Neutrophil (primary cell): Measurements from ENCODE around the gene FAM222B.

ENCODE experiments used
- H3K27ac ChIP-seq: fragments of 200-600 bp; sonication (generic); 2 replicates; pipeline ENCODE4 v1.5.1; 2016; ENCODE audit warnings: mild to moderate bottlenecking, moderate library complexity
- H3K27me3 ChIP-seq: fragments of 200-600 bp; sonication (generic); 2 replicates; pipeline ENCODE4 v1.6.0; 2016; ENCODE audit warnings: mild to moderate bottlenecking
- H3K36me3 ChIP-seq: fragments of 200-600 bp; sonication (generic); 2 replicates; pipeline ENCODE4 v1.5.1; 2017
- H3K4me1 ChIP-seq, 2 experiments: fragments of 200-600 bp in 1 of 2; sonication (generic) in 1 of 2; 1 replicate in 1 of 2; 2 replicates in 1 of 2; pipeline versions ENCODE4 v1.5.1 to v1.6.1; 2013 to 2016; ENCODE audit warnings: low read depth in 1 of 2, low read length in 1 of 2, mild to moderate bottlenecking in 1 of 2, moderate library complexity in 1 of 2; ENCODE audit not compliant: control insufficient read depth in 1 of 2, insufficient read depth in 1 of 2
- H3K4me3 ChIP-seq, 2 experiments: fragments of 200-600 bp in 1 of 2; sonication (generic) in 1 of 2; 1 replicate in 1 of 2; 2 replicates in 1 of 2; pipeline ENCODE4 v1.5.1; 2013 to 2016; ENCODE audit warnings: low read depth in 1 of 2, low read length in 1 of 2, mild to moderate bottlenecking in 1 of 2, moderate library complexity in 1 of 2
- H3K9me3 ChIP-seq: fragments of 200-600 bp; sonication (generic); 2 replicates; pipeline ENCODE4 v1.5.1; 2016
- TF ChIP-seq, protein P1 (sequence below): fragments of 200-600 bp; sonication (generic); IDR thresholded peaks from 2 replicates; pipeline ENCODE4 v1.5.1; 2016; ENCODE audit warnings: antibody characterized with exemption

FAM222B gene

DNA sequence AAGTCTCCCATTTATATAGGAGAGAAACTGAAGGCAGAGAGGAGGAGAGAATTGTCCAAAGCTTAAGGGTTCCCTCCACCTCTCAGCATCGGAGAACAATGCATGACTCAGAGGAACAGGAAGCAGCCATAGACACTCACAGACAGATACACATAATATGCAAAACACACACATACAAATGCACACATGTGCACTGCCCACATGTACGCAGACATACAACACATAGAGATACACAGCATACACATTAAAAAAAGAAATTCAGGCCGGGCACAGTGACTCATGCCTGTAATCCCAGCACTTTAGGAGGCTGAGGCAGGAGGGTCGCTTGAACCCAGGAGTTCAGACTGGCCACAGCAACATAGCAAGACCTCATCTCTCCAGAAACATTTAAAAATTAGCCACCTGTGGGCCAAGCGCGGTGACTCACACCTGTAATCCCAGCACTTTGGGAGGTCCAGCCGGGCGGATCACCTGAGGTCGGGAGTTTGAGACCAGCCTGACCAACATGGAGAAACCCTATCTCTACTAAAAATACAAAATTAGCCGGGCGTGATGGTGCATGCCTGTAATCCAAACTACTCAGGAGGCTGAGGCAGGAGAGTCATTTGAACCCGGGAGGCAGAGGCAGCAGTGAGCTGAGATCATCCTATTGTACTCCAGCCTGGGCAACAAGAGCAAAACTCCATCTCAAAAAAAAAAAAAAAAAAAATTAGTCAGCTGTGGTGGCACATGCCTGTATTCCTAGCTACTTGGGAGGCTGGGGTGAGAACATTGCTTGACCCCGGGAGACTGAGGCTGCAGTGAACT, 23.6 kb upstream of the FAM222B start:
- Histone ChIP-seq H3K9me3 (no peaks in the 10 kb centered on the region), H3K27me3 (no peaks in the 10 kb centered on the region), H3K4me3 (no peak overlapping the region), H3K27ac (no peak overlapping the region), H3K36me3 (no peaks in the 10 kb centered on the region), H3K4me1 (no peaks in the 10 kb centered on the region)
- TF ChIP-seq, protein P1, sequence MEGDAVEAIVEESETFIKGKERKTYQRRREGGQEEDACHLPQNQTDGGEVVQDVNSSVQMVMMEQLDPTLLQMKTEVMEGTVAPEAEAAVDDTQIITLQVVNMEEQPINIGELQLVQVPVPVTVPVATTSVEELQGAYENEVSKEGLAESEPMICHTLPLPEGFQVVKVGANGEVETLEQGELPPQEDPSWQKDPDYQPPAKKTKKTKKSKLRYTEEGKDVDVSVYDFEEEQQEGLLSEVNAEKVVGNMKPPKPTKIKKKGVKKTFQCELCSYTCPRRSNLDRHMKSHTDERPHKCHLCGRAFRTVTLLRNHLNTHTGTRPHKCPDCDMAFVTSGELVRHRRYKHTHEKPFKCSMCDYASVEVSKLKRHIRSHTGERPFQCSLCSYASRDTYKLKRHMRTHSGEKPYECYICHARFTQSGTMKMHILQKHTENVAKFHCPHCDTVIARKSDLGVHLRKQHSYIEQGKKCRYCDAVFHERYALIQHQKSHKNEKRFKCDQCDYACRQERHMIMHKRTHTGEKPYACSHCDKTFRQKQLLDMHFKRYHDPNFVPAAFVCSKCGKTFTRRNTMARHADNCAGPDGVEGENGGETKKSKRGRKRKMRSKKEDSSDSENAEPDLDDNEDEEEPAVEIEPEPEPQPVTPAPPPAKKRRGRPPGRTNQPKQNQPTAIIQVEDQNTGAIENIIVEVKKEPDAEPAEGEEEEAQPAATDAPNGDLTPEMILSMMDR: no peak

DNA sequence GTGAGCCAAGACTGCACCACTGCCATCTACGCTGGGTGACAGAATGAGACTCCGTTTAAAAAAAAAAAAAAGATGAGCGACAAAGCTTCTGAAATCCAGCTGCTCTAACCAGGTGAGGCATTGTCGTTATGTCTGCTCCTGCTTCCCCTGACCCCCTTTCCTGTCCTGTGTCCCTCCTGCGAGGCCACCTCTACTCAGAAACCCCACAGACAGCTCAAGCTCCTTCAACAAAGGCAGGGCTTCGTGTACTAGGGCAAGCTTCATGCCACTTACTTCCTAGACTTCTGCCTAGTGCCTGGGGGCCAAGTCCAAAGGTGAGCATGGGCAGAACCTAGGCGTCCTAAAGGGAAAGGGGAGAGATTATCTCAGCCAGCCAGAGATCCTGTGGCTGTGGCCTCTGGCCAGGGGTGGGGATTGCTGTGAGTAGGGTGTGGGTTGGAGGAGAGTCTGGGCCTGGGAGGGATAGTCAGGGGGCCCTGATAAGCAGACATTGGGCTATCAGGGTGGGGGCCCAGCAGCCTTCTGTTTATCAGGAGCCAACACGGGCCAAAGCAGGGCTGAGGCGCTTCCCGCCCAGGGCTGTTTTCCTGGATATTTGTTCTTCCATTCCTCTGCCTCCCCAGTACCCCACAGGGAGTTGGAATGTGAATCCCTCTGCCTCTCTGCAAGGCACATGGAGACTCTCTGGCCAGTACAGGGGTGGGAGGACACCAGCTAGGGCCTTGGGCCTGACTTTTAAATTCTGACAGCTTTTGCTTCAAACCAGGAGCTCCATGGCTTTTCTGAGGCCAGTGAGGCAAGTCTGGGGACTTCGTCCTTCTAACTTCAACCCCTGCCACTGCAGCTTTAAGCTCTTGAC, 22.6 kb upstream of the FAM222B start:
- TF ChIP-seq, protein P1: no peak
- H3K27me3 ChIP-seq: no peaks in the 10 kb centered on the region
- no peaks in the 10 kb centered on the region for H3K9me3 ChIP-seq

DNA sequence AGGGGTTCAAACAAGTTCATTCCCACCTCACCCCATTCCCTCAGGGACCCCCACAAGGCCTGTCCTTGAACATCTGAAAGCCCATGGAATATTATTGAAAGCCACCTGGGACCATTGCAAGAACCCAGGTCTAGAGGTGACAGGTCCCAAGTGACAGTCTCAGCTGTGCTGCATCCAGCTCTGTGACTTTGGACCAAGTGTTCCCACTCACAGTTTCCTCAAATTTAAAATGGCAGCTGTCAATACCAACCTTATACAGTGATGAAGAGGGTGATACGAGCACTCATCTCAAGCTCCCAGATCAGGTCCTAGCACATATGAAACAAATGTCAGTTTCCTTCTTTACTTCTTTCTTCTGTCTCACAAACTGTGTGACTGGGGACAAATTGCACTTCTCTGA, 21.4 kb upstream of the FAM222B start:
- no peaks in the 10 kb centered on the region for H3K9me3 ChIP-seq
- no peak overlapping the region for H3K4me3 ChIP-seq
- TF ChIP-seq, protein P1: no peak

More for the DNA sequence above, 22.6 kb upstream of the FAM222B start:
- H3K4me3 ChIP-seq: no peak overlapping the region
- no peak overlapping the region for H3K27ac ChIP-seq
- no peaks in the 10 kb centered on the region for H3K4me1 ChIP-seq
- H3K36me3 ChIP-seq: peaks cover 6% of the 10 kb centered on the region

DNA sequence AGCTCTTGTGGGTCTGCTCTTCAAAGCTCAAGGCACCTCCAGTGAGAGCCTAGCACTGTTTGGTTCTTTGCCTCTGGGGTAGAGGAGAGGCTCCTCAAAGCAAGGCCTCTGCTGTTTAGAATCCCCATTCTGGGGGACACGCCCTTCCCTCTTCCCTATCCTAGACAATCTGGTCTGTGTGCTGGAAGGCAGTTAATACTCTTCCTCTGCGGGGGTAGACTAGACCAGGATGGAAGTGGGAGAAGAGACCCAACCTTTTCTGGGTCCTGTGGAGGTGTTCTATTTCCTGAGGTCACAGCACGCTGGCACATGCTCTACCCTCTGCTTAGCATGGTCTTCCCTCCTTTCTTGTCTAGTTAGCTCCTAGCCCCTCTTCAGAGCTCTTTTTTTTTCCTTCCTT, 20.0 kb upstream of the FAM222B start:
- Histone ChIP-seq H3K36me3 (peaks cover 22% of the 10 kb centered on the region), H3K27ac (no peak overlapping the region)
- TF ChIP-seq, protein P1: no peak

More for the DNA sequence above, 21.4 kb upstream of the FAM222B start:
- no peaks in the 10 kb centered on the region for H3K27me3 ChIP-seq
- peaks cover 8% of the 10 kb centered on the region for H3K36me3 ChIP-seq
- H3K27ac ChIP-seq: no peak overlapping the region
- no peaks in the 10 kb centered on the region for H3K4me1 ChIP-seq

DNA sequence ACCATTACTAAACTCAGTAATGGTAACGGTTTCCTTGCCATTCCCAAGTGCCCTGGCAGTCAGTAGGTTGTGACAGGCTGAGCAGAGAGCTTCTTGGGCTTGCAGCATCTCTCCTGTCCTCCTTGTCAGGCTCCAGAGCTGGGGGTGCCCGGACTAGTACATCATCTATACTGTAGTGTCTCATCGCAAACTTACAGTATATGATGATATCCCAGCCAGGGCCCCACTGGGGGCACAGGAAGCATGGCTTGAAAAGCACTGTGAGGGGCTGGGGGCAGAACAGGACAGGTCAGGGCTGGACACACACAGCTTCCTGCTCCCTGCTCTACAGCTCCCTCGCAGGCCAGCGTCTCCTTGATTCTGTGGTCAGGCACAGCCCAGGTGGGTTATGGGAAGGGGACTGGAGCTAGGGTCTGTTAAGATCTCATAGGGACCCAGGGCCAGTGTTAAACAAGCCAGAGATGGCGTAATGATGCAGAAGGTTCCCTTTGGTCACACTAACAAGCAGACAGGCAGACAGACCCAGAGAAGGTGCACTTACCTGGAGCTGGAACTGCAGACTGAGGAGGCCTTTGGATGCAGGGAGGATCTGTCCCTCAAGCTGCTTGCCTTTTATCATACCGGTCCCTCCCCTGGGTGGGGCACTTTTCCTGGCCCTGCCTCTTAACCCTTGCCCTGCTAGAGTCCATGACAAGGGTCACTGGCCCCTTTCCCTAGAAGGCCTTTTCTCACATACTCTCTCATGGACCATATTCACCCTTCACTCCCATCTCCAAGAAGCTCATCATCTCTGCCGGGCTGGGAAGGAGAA, 19.0 kb upstream of the FAM222B start:
- no peaks in the 10 kb centered on the region for H3K9me3 ChIP-seq
- no peak overlapping the region for H3K4me3 ChIP-seq
- TF ChIP-seq, protein P1: no peak
- no peaks in the 10 kb centered on the region for H3K27me3 ChIP-seq
- peaks cover 25% of the 10 kb centered on the region for H3K36me3 ChIP-seq
- H3K27ac ChIP-seq: no peak overlapping the region
- no peaks in the 10 kb centered on the region for H3K4me1 ChIP-seq

More for the DNA sequence above, 20.0 kb upstream of the FAM222B start:
- H3K4me3 ChIP-seq: no peak overlapping the region
- H3K27me3 ChIP-seq: no peaks in the 10 kb centered on the region
- no peaks in the 10 kb centered on the region for H3K9me3 ChIP-seq
- no peaks in the 10 kb centered on the region for H3K4me1 ChIP-seq
